Nephron progenitor cell (in vitro differentiated cells): ENCODE results near the gene KLHDC4.
A peak's percentile ranks its signal among the peaks of the same experiment; 100 is the strongest.
"Not testable (repeated sequence)": the region's sequence is repeated elsewhere in the genome, so short reads cannot be mapped to it uniquely, and the experiment has no call there.

Experiments
- DNase-seq: peaks from one replicate; pipeline ENCODE4 v3.0.0; 2021
- H3K27ac Mint-ChIP-seq: 2 replicates; pipeline ENCODE4 v1.8.0; 2021; ENCODE audit warnings: mild to moderate bottlenecking, moderate library complexity, mixed read lengths
- H3K27me3 Mint-ChIP-seq: 2 replicates; pipeline ENCODE4 v1.8.0; 2021; ENCODE audit warnings: mild to moderate bottlenecking, low read depth, mixed read lengths; ENCODE audit not compliant: poor library complexity
- H3K36me3 Mint-ChIP-seq: 2 replicates; pipeline ENCODE4 v1.8.0; 2021; ENCODE audit warnings: low read depth, mixed read lengths
- H3K4me1 Mint-ChIP-seq: 2 replicates; pipeline ENCODE4 v1.8.0; 2021; ENCODE audit warnings: mixed read lengths
- H3K4me3 Mint-ChIP-seq: 2 replicates; pipeline ENCODE4 v1.8.0; 2021; ENCODE audit warnings: mild to moderate bottlenecking, moderate library complexity, mixed read lengths
- H3K9me3 Mint-ChIP-seq: 2 replicates; pipeline ENCODE4 v1.8.0; 2021; ENCODE audit warnings: mild to moderate bottlenecking, moderate library complexity, mixed read lengths
- CTCF ChIP-seq: fragments of 200-600 bp; sonication (generic); IDR thresholded peaks from 2 replicates; pipeline ENCODE4 v1.5.0; 2021; ENCODE audit warnings: antibody characterized with exemption

KLHDC4 gene

GRCh38 chr16:87765776-87766484 lies at the start of gene KLHDC4:
Gene KLHDC4 (minus strand): TSS chr16:87765986. CDS start chr16:87765890, 96 bp downstream.
- Mint-ChIP-seq H3K27me3 (peaks cover 7% of the 10 kb centered on the region), H3K4me3 (peak within 1 kb of the TSS; percentile 100), H3K27ac (peak within 1 kb of the TSS; percentile 99), H3K4me1 (peaks cover 21% of the 10 kb centered on the region), H3K9me3 (no peaks in the 10 kb centered on the region), H3K36me3 (peaks cover 6% of the 10 kb centered on the region)
- peak; percentile 86 for DNase-seq
- TF ChIP-seq CTCF: no peak

DNA sequence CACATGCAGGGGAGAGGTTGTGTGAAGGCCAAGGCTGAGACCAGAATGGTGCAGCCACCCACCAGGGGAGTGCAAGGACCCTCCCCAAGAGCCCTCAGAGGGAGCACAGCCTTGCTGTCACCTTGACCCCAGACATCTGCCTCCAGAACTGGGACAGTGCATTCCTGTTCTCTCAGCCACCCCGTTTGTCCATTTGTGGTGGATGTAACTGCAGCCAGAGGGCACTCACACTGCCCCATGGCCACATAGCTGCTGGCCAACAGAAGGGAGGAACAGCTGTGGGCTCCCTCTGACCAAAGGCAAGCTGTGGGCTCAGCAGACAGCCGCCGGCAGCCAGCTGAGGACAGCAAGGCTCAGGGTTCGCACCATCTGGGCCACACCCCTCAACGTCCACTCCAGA lies 49.8 kb upstream of the KLHDC4 start:
- no peak for TF ChIP-seq CTCF
- H3K9me3 Mint-ChIP-seq: peaks cover 14% of the 10 kb centered on the region
- H3K4me3 Mint-ChIP-seq: no peak overlapping the region
- no peaks in the 10 kb centered on the region for H3K36me3 Mint-ChIP-seq
- no peak overlapping the region for H3K27ac Mint-ChIP-seq
- no peak for DNase-seq
- H3K27me3 Mint-ChIP-seq: peaks cover 3% of the 10 kb centered on the region
- peaks cover 36% of the 10 kb centered on the region for H3K4me1 Mint-ChIP-seq

- TF ChIP-seq CTCF: no peak
- Mint-ChIP-seq H3K36me3 (no peaks in the 10 kb centered on the region), H3K4me3 (no peak overlapping the region), H3K9me3 (peaks cover 4% of the 10 kb centered on the region), H3K27ac (peak overlapping the region; percentile 91), H3K4me1 (peaks cover 15% of the 10 kb centered on the region), H3K27me3 (peaks cover 11% of the 10 kb centered on the region)
- DNase-seq: no peak
Measured at GRCh38 chr16:87812200-87812656, 46.4 kb upstream of the KLHDC4 start.

DNA sequence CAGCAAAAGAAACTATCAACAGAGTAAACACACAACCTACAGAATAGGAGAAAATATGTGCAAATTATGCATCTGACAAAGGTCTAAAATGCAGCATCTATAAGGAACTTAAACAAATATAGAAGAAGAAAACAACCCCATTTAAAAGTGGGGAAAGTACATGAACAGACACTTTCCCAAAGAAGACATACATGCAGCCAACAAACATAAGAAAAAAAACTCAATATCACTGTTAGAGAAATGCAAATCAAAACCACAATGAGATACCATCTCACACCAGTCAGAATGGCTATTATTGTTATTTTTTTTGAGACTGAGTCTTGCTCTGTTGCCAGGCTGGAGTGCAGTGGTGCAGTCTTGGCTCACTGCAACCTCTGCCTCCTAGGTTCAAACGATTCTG lies 45.7 kb upstream of the KLHDC4 start:
- not testable (repeated sequence) for DNase-seq, H3K27me3 Mint-ChIP-seq, H3K4me3 Mint-ChIP-seq, H3K27ac Mint-ChIP-seq, H3K36me3 Mint-ChIP-seq, H3K9me3 Mint-ChIP-seq
- H3K4me1 Mint-ChIP-seq: peaks cover 23% of the 10 kb centered on the region

DNA sequence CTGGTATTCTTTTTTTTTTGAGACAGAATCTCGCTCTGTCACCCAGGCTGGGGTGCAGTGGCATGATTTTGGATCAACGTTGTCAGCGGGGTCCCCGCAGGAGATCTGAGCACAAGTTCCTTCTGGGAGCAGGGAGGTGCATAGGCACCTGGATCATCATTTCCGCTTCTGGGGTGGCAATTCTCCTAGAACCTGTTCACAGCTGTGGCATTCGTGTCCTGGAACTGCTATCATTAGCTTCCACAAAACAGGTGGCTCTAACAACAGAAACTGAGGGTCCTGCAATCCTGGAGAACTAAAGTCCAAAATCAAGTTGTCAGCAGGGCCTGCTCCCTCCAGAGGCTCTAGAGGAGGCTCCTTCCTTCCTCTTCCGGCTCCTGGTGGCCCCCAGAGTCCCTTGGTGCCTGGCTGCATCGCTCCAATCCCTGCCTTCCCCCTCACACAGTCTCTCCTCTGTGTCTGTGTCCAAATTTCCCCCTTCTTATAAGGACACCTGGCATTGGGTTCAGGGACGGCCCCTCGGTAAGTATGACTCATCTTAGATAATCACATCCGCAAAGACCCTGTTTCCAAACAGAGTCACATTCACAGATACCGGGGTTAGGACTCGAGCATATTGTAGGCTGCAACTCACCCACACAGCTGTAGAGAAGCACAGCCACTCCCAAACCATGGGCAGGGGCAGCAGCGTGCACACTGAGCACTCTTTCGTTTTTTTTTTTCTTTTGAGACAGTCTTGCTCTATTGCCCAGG lies 43.5 kb upstream of the KLHDC4 start:
- Mint-ChIP-seq H3K4me1 (peaks cover 27% of the 10 kb centered on the region), H3K36me3 (no peaks in the 10 kb centered on the region), H3K4me3 (no peak overlapping the region), H3K27me3 (peaks cover 10% of the 10 kb centered on the region), H3K9me3 (no peaks in the 10 kb centered on the region), H3K27ac (no peak overlapping the region)
- TF ChIP-seq CTCF: no peak
- no peak for DNase-seq

GRCh38 chr16:87808108-87808507 lies 42.3 kb upstream of the KLHDC4 start:
- Mint-ChIP-seq H3K27ac (no peak overlapping the region), H3K36me3 (no peaks in the 10 kb centered on the region), H3K4me1 (peaks cover 27% of the 10 kb centered on the region), H3K27me3 (peaks cover 10% of the 10 kb centered on the region), H3K9me3 (no peaks in the 10 kb centered on the region), H3K4me3 (no peak overlapping the region)
- no peak for DNase-seq
- TF ChIP-seq CTCF: no peak
